Psoas muscle (tissue), 8 donors: Measurements from ENCODE around the gene TMEM221. TPM values are rescaled to one million over a fixed set of nuclear protein-coding genes. Genes with fewer than 3 reads are reported as not detected.

Experiments
- ATAC-seq, 4 donors: fragments of 200-7000 bp; cut with Tn5 transposase; one replicate each; pipeline ENCODE4 v1.9.1; 2020; ENCODE audit warnings: moderate library complexity in 3 of 4, mild to moderate bottlenecking in 2 of 4
- DNase-seq, 2 donors: peaks; one replicate each; pipeline ENCODE4 v3.0.0-alpha.2; 2020
- H3K27ac ChIP-seq: fragments of 200-600 bp; one replicate; pipeline ENCODE4 v1.8.0; 2022
- H3K27me3 ChIP-seq, 3 donors: fragments of 200-600 bp in 1 of 3; one replicate each; pipeline versions ENCODE4 v1.6.1 to v1.8.0; 2013 to 2022; ENCODE audit warnings: low read length in 2 of 3, mild to moderate bottlenecking in 2 of 3, moderate library complexity in 1 of 3; ENCODE audit not compliant: insufficient read depth in 3 of 3
- H3K36me3 ChIP-seq, 2 donors: fragments of 200-600 bp in 1 of 2; one replicate each; pipeline versions ENCODE4 v1.6.1 to v1.8.0; 2013 to 2022; ENCODE audit warnings: low read depth in 1 of 2, mild to moderate bottlenecking in 1 of 2, moderate library complexity in 1 of 2; ENCODE audit not compliant: insufficient read depth in 1 of 2
- H3K4me1 ChIP-seq: fragments of 200-600 bp; one replicate; pipeline ENCODE4 v1.8.0; 2022
- H3K4me3 ChIP-seq: fragments of 200-600 bp; one replicate; pipeline ENCODE4 v1.8.0; 2022; ENCODE audit warnings: mild to moderate bottlenecking
- H3K9me3 ChIP-seq: fragments of 200-600 bp; one replicate; pipeline ENCODE4 v1.8.0; 2022
- WGBS, 3 donors: extraction: QIAGEN DNeasy Blood & Tissue Kit; methylation state at CpG; one replicate each; pipeline versions ENCODE4 v1.1.6 to v1.1.7; 2013; 5-methylcytosine and 5-hydroxymethylcytosine counted together
- intact Hi-C, 2 donors: fragments of 100-400 bp; cut with DNase I; formaldehyde crosslinking; loops; one replicate each; pipeline versions ENCODE4 v1.11.0 to v1.14.2; 2022
- polyA plus RNA-seq, 3 donors: library from polyadenylated mRNA; stranded (reverse); fragments of 200-250 nt; gene quantifications; one replicate each; pipeline ENCODE4 v1.2.3, GENCODE V29; 2013
- total RNA-seq, 4 donors: library from RNA; stranded (reverse); fragmentation: NEBNext Ultra II Directional in 2 of 4; extraction: Animal tissue kit (Norgen Biotek cat#: 25700) in 2 of 4; gene quantifications; one replicate each; pipeline versions ENCODE4 v1.2.1 to v1.2.4, GENCODE V29; 2021 to 2023
- TF ChIP-seq, protein P1 (sequence below): fragments of 200-600 bp; IDR thresholded peaks from one replicate; pipeline ENCODE4 v1.8.0; 2022; ENCODE audit warnings: antibody characterized with exemption
- donor health status: healthy with polysubstance abuse.
- donor health status: DM: no; HTN: no; CAD: no; lungs with moderate emphysema.
- donor health status: Bipolar disorder and iron deficiency.
- donor health status: healthy.
- donor health status: DM: yes; HTN: yes; CAD: no.
- donor health status: DM: no; HTN: no; CAD: no.
- donor health status: DM: no; HTN: no; CAD: no.
- donor health status: DM: yes; HTN: yes; CAD: no.

The TMEM221 gene
- total and polyA plus RNA-seq, 7 donors: 0.04 to 0.39 (median 0.25) TPM; not detected in 4

DNA sequence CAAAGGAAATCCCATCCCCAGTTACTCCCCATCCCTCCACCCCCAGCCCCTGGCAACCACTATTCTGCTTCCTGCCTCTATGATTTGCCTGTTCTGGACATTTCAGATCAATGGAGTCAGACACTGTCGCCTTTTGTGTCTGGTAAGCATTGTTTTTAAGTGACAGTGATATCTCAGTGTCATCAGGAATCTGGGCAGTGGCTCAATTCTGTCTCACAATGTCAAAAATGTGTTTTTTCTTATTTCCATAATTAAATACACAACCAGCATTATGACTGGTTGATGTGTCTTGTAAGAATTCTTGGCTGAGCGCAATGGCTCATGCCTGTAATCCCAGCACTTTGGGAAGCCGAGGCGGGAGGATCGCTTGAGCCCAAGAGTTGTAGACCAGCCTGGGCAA, 42.8 kb upstream of the TMEM221 start:
- TF ChIP-seq, protein P1, sequence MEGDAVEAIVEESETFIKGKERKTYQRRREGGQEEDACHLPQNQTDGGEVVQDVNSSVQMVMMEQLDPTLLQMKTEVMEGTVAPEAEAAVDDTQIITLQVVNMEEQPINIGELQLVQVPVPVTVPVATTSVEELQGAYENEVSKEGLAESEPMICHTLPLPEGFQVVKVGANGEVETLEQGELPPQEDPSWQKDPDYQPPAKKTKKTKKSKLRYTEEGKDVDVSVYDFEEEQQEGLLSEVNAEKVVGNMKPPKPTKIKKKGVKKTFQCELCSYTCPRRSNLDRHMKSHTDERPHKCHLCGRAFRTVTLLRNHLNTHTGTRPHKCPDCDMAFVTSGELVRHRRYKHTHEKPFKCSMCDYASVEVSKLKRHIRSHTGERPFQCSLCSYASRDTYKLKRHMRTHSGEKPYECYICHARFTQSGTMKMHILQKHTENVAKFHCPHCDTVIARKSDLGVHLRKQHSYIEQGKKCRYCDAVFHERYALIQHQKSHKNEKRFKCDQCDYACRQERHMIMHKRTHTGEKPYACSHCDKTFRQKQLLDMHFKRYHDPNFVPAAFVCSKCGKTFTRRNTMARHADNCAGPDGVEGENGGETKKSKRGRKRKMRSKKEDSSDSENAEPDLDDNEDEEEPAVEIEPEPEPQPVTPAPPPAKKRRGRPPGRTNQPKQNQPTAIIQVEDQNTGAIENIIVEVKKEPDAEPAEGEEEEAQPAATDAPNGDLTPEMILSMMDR: no peak
- no peaks in the 10 kb centered on the region for H3K9me3 ChIP-seq
- WGBS, 3 donors: 79 to 87% (median 83%) methylated on average over 5 of the region's 5 CpGs
- no peaks in the 10 kb centered on the region for H3K4me1 ChIP-seq
- DNase-seq (no peak), ATAC-seq (no peak)
- no peak overlapping the region for H3K4me3 ChIP-seq
- no peak overlapping the region for H3K27ac ChIP-seq
- intact Hi-C loops: no loop called here
- H3K27me3 ChIP-seq: no peaks in the 10 kb centered on the region
- peaks cover 0 to 35% of the 10 kb centered on the region in 2 donors for H3K36me3 ChIP-seq

DNA sequence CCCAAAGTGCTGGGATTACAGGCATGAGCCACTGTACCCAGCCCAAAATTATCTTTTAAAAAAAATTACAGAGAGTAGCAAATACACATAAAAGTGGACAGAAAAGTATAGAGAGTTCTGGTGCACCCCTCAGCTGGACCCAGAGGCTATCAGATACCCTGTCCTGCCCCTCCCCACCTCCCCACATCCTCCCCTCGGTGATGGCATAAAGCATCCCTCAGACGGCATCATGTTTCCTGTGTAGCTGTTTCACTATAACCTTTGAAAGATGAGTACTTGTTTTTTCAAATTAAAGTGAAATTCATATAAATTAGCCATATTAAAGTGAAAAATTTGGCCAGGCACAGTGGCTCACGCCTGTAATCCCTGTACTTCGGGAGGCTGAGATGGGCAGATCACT, 41.9 kb upstream of the TMEM221 start:
- intact Hi-C loops: no loop called here
- H3K36me3 ChIP-seq: peaks cover 0 to 41% of the 10 kb centered on the region in 2 donors
- ATAC-seq: no peak
- no peaks in the 10 kb centered on the region for H3K9me3 ChIP-seq
- TF ChIP-seq, protein P1: no peak
- no peak overlapping the region for H3K4me3 ChIP-seq
- H3K27ac ChIP-seq: no peak overlapping the region
- DNase-seq: no peak
- 50 to 56% (median 53%) methylated on average over 4 of the region's 4 CpGs for WGBS, 3 donors
- H3K4me1 ChIP-seq: no peaks in the 10 kb centered on the region
- no peaks in the 10 kb centered on the region for H3K27me3 ChIP-seq

DNA sequence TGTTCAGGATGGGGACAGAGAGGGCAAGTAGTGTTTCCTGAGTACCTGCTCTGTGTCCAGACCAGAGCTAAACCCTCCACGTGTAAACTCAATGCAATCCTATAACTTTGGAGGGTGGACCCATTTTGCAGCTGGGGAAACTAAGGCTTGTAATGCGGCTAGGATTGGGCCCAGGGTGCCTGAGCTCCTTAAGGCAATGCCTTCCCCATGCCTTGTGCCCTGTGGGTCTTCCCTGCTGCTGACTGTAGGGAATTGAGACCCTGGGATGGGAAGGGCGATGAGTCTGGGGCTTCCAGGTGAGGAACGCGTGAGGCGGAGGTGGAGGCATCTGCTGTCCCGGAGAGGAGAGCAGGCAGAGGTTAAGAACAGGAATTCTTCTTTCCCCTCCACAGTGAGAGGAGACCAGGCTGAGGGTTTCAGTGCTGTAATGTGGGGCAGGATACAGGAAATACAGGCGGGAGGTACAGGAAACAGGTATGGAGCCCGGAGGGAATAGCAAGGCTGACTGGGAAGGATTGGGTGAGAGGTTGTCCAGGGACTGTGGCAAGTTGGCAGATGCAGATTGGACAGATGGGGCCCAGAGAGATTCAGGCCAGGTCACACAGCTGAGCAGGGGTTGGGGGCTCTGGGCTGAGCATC, 41.0 kb upstream of the TMEM221 start:
- Histone ChIP-seq H3K27me3 (no peaks in the 10 kb centered on the region), H3K4me1 (no peaks in the 10 kb centered on the region), H3K27ac (peak overlapping the region; percentile 9), H3K4me3 (no peak overlapping the region), H3K9me3 (no peaks in the 10 kb centered on the region), H3K36me3 (peaks cover 0 to 41% of the 10 kb centered on the region in 2 donors)
- no peak for DNase-seq
- intact Hi-C loops: no loop called here
- TF ChIP-seq, protein P1: no peak
- ATAC-seq: no peak
- 78 to 82% (median 80%) methylated on average over 9 of the region's 9 CpGs for WGBS, 3 donors

DNA sequence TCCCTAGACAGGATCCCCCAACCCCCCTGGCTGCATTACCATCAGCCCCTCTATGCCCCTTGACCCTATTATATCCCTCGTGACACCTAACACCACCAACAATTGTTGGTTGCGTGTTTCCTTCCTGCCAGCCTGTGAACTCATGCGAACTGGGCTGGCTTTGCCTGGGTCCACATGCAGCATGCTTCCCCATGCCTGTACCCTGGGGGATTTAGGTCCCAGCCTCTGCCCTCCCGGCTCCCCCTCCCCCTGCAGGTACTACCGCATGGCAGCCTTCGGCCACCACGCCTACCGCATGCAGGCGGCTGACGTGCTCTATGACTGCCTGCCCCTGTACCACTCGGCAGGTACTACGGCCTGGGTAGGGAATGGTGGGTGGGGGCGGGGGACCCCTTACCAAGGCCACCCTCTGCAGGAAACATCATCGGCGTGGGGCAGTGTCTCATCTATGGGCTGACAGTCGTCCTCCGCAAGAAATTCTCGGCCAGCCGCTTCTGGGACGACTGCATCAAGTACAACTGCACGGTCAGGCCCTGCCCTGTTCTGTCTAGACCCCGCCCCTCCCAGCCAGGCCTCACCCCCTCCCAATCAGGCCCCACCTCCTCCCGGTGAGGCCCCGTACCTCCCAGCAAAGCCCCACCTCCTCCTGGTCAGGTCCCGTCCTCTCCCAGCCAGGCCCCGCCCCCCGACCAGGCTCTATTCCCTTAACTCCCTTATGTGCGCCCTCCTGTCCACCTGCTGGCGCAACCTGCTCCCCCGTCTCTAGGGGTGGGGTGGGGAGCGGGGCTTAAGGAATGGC, 40.3 kb upstream of the TMEM221 start:
- Histone ChIP-seq H3K27me3 (no peaks in the 10 kb centered on the region), H3K9me3 (no peaks in the 10 kb centered on the region), H3K4me3 (peak overlapping the region; percentile 11), H3K4me1 (no peaks in the 10 kb centered on the region), H3K27ac (peak overlapping the region; percentile 30), H3K36me3 (peaks cover 0 to 41% of the 10 kb centered on the region in 2 donors)
- TF ChIP-seq, protein P1: peak; percentile 8
- WGBS, 3 donors: 60 to 65% (median 61%) methylated on average over 26 to 31 of the region's 31 CpGs
- intact Hi-C loops: no loop called here
- ATAC-seq (peak; percentile 35 to 58 (median 44)), DNase-seq (peak in 1 of 2 donors; percentile 63)
